ENCODE results near the gene RBBP8NL. TPM values are rescaled to one million over a fixed set of nuclear protein-coding genes. Genes with fewer than 3 reads are reported as not detected.

Gene RBBP8NL
- total RNA-seq, 4 donors from 2014 or later, result 4.3 to 8.5 (median 6.3) TPM

DNA sequence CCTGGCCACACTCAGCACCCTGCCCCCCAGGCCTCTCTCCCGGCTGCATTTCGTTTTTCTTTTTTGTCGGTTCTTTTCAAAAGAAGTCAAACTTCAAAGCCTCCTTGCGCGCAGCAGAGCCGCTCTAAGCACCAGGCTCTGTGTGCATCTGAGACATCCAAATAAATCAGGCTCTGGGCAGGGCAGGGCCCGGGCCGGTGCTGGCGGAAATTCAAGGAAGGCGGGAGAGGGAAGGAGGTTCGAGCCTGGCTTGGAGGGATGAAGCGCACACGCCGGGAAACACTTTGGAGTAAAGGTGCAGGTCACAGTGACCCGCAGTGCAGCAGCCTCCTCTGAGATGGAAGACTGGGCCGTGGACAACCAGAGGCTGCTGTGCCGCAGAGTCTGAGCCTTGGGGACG, 42.7 kb upstream of the RBBP8NL start:
- 18 to 34% methylated on average over 18 of the region's 18 CpGs for WGBS, 2 donors
- no peak overlapping the region for H3K4me3 ChIP-seq (ENCODE audit: low read depth, poor library complexity, severe bottlenecking)
- TF ChIP-seq CTCF (IDR thresholded peaks at IDR 0.05) (no peak), POLR2A (IDR thresholded peaks at IDR 0.05) (no peak)
- intact Hi-C loops (cut with DNase I; ENCODE audit: low total_unique reads), result no loop called here
- no peak for DNase-seq (ENCODE audit: low spot score in 2 of 2)

GRCh38 chr20:62469352-62469751, 42.0 kb upstream of the RBBP8NL start:
- DNase-seq (ENCODE audit: low spot score in 2 of 2), result no peak
- 57 to 69% methylated on average over 17 of the region's 17 CpGs for WGBS, 2 donors
- TF ChIP-seq POLR2A (IDR thresholded peaks at IDR 0.05) (no peak), CTCF (IDR thresholded peaks at IDR 0.05) (no peak)
- no peak overlapping the region for H3K4me3 ChIP-seq (ENCODE audit: low read depth, poor library complexity, severe bottlenecking)
- intact Hi-C loops (cut with DNase I; ENCODE audit: low total_unique reads), result loop anchor here (10.0 kb wide), 1 partner anchor 525 kb away; no protein-coding TSS in a partner anchor

DNA sequence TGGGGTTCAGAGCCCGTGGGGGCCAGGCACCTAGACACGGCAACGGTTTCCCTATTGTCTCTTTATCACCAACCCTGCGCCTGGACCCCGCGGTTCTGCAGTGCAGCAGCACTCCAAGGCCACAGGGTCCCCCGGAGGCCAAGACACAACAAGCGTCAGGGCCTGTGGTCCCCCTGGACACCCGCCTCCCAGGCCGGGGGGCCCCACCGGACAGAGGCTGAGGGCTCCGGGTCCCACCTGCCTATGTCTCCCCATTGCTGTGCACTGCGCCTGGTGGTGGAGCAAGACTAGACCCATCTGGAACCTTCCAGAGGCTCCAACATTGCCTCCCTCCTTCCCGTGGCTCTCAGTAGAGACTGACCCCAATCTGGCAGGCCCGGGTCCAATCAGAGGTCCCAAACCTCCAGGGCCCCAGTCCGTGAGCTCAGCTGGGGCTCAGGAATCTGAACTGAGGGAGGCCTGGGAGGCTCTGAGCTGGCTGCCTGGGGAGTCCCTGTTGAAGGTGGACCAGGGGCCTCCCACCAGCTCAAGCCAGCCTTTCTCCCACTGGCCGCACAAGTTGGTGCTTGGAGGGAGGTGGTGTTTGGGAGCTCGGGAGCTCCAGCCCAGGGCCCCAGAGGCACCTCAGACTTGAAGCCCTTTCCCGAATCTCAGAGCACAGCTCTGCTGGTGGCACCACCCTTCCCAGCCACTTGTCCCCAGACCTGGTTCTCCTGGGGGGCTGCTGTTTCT, 39.6 kb upstream of the RBBP8NL start:
- intact Hi-C loops (cut with DNase I; ENCODE audit: low total_unique reads), result loop anchor here (10.0 kb wide), 1 partner anchor 528 kb away; no protein-coding TSS in a partner anchor
- DNase-seq (ENCODE audit: low spot score in 2 of 2), result no peak

DNA sequence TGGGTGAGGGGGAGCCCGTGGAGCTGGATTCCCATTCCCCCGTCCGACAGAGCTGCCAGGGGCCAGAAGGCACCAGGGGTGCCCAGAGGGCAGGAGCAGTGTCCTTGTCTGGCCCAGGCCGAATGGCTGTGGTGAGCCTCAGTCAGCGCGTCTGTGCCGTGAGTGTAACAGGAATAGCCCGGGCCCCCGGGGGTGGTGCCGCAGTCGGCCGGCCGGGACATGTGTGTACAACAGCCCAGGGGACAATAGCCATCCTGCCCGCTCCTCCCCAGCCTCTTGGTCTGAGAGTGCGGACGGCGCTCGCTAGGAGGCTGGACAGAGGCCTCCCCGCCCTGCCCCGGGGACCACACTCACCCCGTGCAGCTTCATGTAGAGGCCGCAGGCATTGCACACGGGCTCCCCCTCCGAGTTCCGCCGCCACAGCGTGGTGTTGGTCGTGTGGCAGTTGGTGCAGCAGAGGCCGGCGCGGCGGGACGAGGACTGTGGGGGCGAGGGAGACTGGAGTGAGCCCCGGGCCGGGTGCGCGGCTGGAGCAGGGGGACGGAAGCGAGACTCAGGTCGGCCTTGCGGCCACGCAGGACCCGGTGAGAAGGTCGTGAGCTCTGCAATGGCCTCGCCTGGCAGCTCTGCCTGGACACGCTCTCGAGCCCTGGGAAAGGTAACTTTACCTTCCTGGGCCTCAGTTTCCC, 38.9 kb upstream of the RBBP8NL start:
- intact Hi-C loops (cut with DNase I; ENCODE audit: low total_unique reads), result loop anchor here (10.0 kb wide), 1 partner anchor 529 kb away; no protein-coding TSS in a partner anchor
- no peak for TF ChIP-seq POLR2A (IDR thresholded peaks at IDR 0.05)
- no peak for TF ChIP-seq CTCF (IDR thresholded peaks at IDR 0.05)
- 67 to 76% methylated on average over 42 to 48 of the region's 48 CpGs for WGBS, 2 donors
- H3K4me3 ChIP-seq (ENCODE audit: low read depth, poor library complexity, severe bottlenecking), result no peak overlapping the region
- no peak for DNase-seq (ENCODE audit: low spot score in 2 of 2)

More for the DNA sequence above, 39.6 kb upstream of the RBBP8NL start:
- H3K4me3 ChIP-seq (ENCODE audit: low read depth, poor library complexity, severe bottlenecking), result no peak overlapping the region
- TF ChIP-seq CTCF (IDR thresholded peaks at IDR 0.05) (no peak), POLR2A (IDR thresholded peaks at IDR 0.05) (no peak)
- WGBS, 2 donors, result 80 to 81% methylated on average over 19 of the region's 19 CpGs

- intact Hi-C loops (cut with DNase I; ENCODE audit: low total_unique reads), result loop anchor here (5.0 to 10.0 kb wide), 2 partner anchors 283 to 530 kb away; partner anchors contain the start of gene MTG2
- WGBS, 2 donors, result 72 to 95% methylated on average over 9 of the region's 10 CpGs
- no peak for DNase-seq (ENCODE audit: low spot score in 2 of 2)
- H3K4me3 ChIP-seq (ENCODE audit: low read depth, poor library complexity, severe bottlenecking), result no peak overlapping the region
- TF ChIP-seq CTCF (IDR thresholded peaks at IDR 0.05) (no peak), POLR2A (IDR thresholded peaks at IDR 0.05) (no peak)
These were observed 37.7 kb upstream of the RBBP8NL start for GRCh38 chr20:62464990-62465389.
